HCT116 (cell line): ENCODE data around the gene DYNC2I2.

ENCODE experiments used
- POLR2A ChIP-seq: IDR thresholded peaks from 2 replicates; pipeline ENCODE4 v1.7.0; 2011; ENCODE audit warnings: borderline replicate concordance; ENCODE audit not compliant: insufficient read depth, insufficient read length; ENCODE audit errors: extremely low read depth
- TF ChIP-seq, protein P1 (sequence below): IDR thresholded peaks from 2 replicates; pipeline ENCODE4 v1.6.1; 2012; ENCODE audit warnings: low read depth

DNA sequence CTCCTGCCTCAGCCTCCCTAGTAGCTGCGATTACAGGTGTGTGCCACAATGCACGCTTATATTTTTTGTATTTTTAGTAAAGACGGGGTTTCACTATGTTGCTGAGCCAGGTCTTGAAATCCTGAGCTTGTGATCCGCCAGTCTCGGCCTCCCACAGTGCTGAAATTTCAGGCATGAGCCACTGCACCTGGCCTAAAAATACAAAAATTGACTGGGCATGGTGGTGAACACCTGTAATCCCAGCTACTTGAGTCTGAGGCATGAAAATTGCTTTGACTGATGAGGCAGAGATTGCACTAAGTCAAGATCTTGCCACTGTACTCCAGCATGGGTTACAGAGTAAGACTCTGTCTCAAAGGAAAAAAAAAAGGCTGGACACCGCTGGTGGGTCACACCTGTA, 13.1 kb upstream of the DYNC2I2 start:
- no peak for TF ChIP-seq POLR2A
- TF ChIP-seq, protein P1, sequence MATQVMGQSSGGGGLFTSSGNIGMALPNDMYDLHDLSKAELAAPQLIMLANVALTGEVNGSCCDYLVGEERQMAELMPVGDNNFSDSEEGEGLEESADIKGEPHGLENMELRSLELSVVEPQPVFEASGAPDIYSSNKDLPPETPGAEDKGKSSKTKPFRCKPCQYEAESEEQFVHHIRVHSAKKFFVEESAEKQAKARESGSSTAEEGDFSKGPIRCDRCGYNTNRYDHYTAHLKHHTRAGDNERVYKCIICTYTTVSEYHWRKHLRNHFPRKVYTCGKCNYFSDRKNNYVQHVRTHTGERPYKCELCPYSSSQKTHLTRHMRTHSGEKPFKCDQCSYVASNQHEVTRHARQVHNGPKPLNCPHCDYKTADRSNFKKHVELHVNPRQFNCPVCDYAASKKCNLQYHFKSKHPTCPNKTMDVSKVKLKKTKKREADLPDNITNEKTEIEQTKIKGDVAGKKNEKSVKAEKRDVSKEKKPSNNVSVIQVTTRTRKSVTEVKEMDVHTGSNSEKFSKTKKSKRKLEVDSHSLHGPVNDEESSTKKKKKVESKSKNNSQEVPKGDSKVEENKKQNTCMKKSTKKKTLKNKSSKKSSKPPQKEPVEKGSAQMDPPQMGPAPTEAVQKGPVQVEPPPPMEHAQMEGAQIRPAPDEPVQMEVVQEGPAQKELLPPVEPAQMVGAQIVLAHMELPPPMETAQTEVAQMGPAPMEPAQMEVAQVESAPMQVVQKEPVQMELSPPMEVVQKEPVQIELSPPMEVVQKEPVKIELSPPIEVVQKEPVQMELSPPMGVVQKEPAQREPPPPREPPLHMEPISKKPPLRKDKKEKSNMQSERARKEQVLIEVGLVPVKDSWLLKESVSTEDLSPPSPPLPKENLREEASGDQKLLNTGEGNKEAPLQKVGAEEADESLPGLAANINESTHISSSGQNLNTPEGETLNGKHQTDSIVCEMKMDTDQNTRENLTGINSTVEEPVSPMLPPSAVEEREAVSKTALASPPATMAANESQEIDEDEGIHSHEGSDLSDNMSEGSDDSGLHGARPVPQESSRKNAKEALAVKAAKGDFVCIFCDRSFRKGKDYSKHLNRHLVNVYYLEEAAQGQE: no peak
